GM23338 (cell line): Measurements from ENCODE around the gene RYR2. TPM values are rescaled to one million over a fixed set of nuclear protein-coding genes. Genes with fewer than 3 reads are reported as not detected.

Source experiments
- ATAC-seq: fragments of 200-7000 bp; cut with Tn5 transposase; 3 replicates; pipeline ENCODE4 v1.9.1; 2020
- DNase-seq: peaks from one replicate; pipeline ENCODE4 v3.0.0-alpha.2; 2015; ENCODE audit warnings: low spot score
- H2AFZ ChIP-seq: fragments of 200-600 bp; sonication (generic); 2 replicates; pipeline ENCODE4 v1.8.0; 2016; ENCODE audit warnings: antibody characterized with exemption, mild to moderate bottlenecking, moderate library complexity
- H3F3A ChIP-seq: fragments of 200-600 bp; sonication (generic); replicated peaks from 2 replicates; pipeline ENCODE4 v1.8.0; 2017; ENCODE audit warnings: antibody characterized with exemption, mixed run types, low read depth
- H3K27ac ChIP-seq: fragments of 200-600 bp; sonication (generic); 2 replicates; pipeline ENCODE4 v1.6.1; 2016; ENCODE audit warnings: low read depth
- H3K27me3 ChIP-seq: fragments of 200-600 bp; sonication (generic); 2 replicates; pipeline ENCODE4 v1.8.0; 2016; ENCODE audit warnings: mild to moderate bottlenecking, mixed run types, moderate library complexity; ENCODE audit not compliant: insufficient read depth
- H3K36me3 ChIP-seq: fragments of 200-600 bp; sonication (generic); 2 replicates; pipeline ENCODE4 v1.8.0; 2016; ENCODE audit warnings: mild to moderate bottlenecking; ENCODE audit not compliant: insufficient read depth
- H3K4me1 ChIP-seq: fragments of 200-600 bp; sonication (generic); 2 replicates; pipeline ENCODE4 v1.8.0; 2016; ENCODE audit warnings: mild to moderate bottlenecking, moderate library complexity; ENCODE audit not compliant: insufficient read depth
- H3K4me2 ChIP-seq: fragments of 200-600 bp; sonication (generic); 2 replicates; pipeline ENCODE4 v1.7.1; 2017; ENCODE audit warnings: mixed run types
- H3K4me3 ChIP-seq: fragments of 200-600 bp; sonication (generic); 2 replicates; pipeline ENCODE4 v1.6.1; 2016; ENCODE audit warnings: mixed run types
- H3K79me2 ChIP-seq: fragments of 200-600 bp; sonication (generic); replicated peaks from 2 replicates; pipeline ENCODE4 v1.8.0; 2017; ENCODE audit warnings: mild to moderate bottlenecking; ENCODE audit not compliant: insufficient read depth
- H3K9me2 ChIP-seq: fragments of 200-600 bp; sonication (generic); 2 replicates; pipeline ENCODE4 v1.8.0; 2017; ENCODE audit not compliant: insufficient read depth
- H4K20me1 ChIP-seq: fragments of 200-600 bp; sonication (generic); replicated peaks from 2 replicates; pipeline ENCODE4 v1.8.0; 2017; ENCODE audit warnings: mild to moderate bottlenecking; ENCODE audit not compliant: insufficient read depth
- H3K27ac Mint-ChIP-seq: 2 replicates; pipeline ENCODE4 v1.8.0; 2020; ENCODE audit warnings: inconsistent platforms, mild to moderate bottlenecking, moderate library complexity, mixed read lengths
- H3K27me3 Mint-ChIP-seq: 3 replicates; pipeline ENCODE4 v1.8.0; 2022; ENCODE audit warnings: low read depth, mild to moderate bottlenecking, moderate library complexity, mixed read lengths, inconsistent platforms; ENCODE audit not compliant: insufficient read depth, poor library complexity
- H3K36me3 Mint-ChIP-seq: 3 replicates; pipeline ENCODE4 v1.8.0; 2021; ENCODE audit warnings: low read depth, mild to moderate bottlenecking, inconsistent platforms, moderate library complexity, mixed read lengths
- H3K4me1 Mint-ChIP-seq: 3 replicates; pipeline ENCODE4 v1.8.0; 2020; ENCODE audit warnings: mild to moderate bottlenecking, inconsistent platforms, mixed read lengths
- H3K4me3 Mint-ChIP-seq: 3 replicates; pipeline ENCODE4 v1.8.0; 2021; ENCODE audit warnings: moderate library complexity, mild to moderate bottlenecking, inconsistent platforms, mixed read lengths
- H3K9me3 Mint-ChIP-seq: 3 replicates; pipeline ENCODE4 v1.8.0; 2020; ENCODE audit warnings: moderate library complexity, mild to moderate bottlenecking, inconsistent platforms, mixed read lengths
- ETS1 ChIP-seq: IDR thresholded peaks from 2 replicates; pipeline ENCODE4 v1.6.1; 2016; ENCODE audit warnings: antibody characterized with exemption
- EZH2 ChIP-seq: fragments of 200-600 bp; sonication (generic); IDR thresholded peaks from one replicate; pipeline ENCODE4 v1.8.0; 2017; ENCODE audit warnings: antibody characterized with exemption, mild to moderate bottlenecking, low read depth; ENCODE audit not compliant: unreplicated experiment
- EZH2phosphoT487 ChIP-seq: fragments of 200-600 bp; sonication (generic); IDR thresholded peaks from one replicate; pipeline ENCODE4 v1.8.1; 2018; ENCODE audit warnings: antibody characterized with exemption; ENCODE audit not compliant: unreplicated experiment
- microRNA-seq: library from miRNA; unstranded; fragments of <30 nt; microRNA quantifications from one replicate; pipeline ENCODE4, GENCODE V29; 2017
- polyA plus RNA-seq: library from polyadenylated mRNA; unstranded; fragments of >200 nt; fragmentation: Nextera tagmentation; extraction: Ambion mirVana; gene quantifications from 2 replicates; pipeline ENCODE4 v1.2.1, GENCODE V29; 2016
- small RNA-seq: library from RNA; depleted of rRNA; stranded (forward); fragments of <200 nt; gene quantifications from one replicate; pipeline ENCODE3, GENCODE V24; 2014; ENCODE audit warnings: low replicate concordance
- total RNA-seq: library from RNA; depleted of rRNA; stranded (reverse); fragments of >200 nt; shearing (Covaris generic); gene quantifications from 2 replicates; pipeline ENCODE4 v1.2.3, GENCODE V29; 2014; rRNA removed

The RYR2 gene
- total and polyA plus RNA-seq, 2 experiments from 2014 or later: 8.9 to 10.0 TPM

GRCh38 chr1:237878406-237878805, 836.4 kb downstream of the RYR2 start (continued):
- TF ChIP-seq ETS1 (no peak), EZH2phosphoT487 (no peak)

GRCh38 chr1:237879195-237879594, 837.2 kb downstream of the RYR2 start:
- H3K9me3 Mint-ChIP-seq: no peaks in the 10 kb centered on the region; the same call in 2 of the 3 replicates
- DNase-seq (no peak), ATAC-seq (no peak)
- peaks cover 3% of the 10 kb centered on the region for H3K27me3 Mint-ChIP-seq
- Histone ChIP-seq H3K27ac (no peak overlapping the region), H3F3A (no peaks in the 10 kb centered on the region), H3K36me3 (no peaks in the 10 kb centered on the region), H3K9me2 (0 out of 2 replicates have a peak, but pooled peaks cover 10% of the 10 kb centered on the region), H3K4me3 (no peak overlapping the region), H2AFZ (no peak overlapping the region), H4K20me1 (no peaks in the 10 kb centered on the region), H3K79me2 (no peaks in the 10 kb centered on the region), H3K4me2 (no peak overlapping the region), H3K27me3 (no peaks in the 10 kb centered on the region), H3K4me1 (no peaks in the 10 kb centered on the region)
- TF ChIP-seq EZH2: no peak
- no peak for TF ChIP-seq EZH2phosphoT487
- no peak overlapping the region for H3K27ac Mint-ChIP-seq
- no peak overlapping the region for H3K4me3 Mint-ChIP-seq
- no peaks in the 10 kb centered on the region; the same call in 2 of the 3 replicates for H3K4me1 Mint-ChIP-seq
- H3K36me3 Mint-ChIP-seq: no peaks in the 10 kb centered on the region

Small RNAs within 50 kb of the gene (microRNA-seq; reads per million reads assigned to microRNA genes)
- not detected for gene MIR4428

Small RNAs within 50 kb of the gene (small RNA-seq; reads per million reads assigned to genes)
- gene MIR4428: not detected
- gene RF00402: not detected

Other genes with a start within 250 kb of the RYR2 start
- 20.0 and 20.4 TPM in 2 replicates for gene MTR, start 246.9 kb upstream of the RYR2 start, total RNA-seq
- 6.3 and 6.4 TPM in 2 replicates for gene MTR, start 246.9 kb upstream of the RYR2 start, polyA plus RNA-seq
- not detected in 2 replicates for gene MT1HL1, start 37.7 kb upstream of the RYR2 start, total RNA-seq
- gene MT1HL1, start 37.7 kb upstream of the RYR2 start, polyA plus RNA-seq: not detected in 2 replicates